Breast epithelium (tissue), 4 donors: ENCODE measurements around the gene LRRTM1. TPM values are rescaled to one million over a fixed set of nuclear protein-coding genes. Genes with fewer than 3 reads are reported as not detected.

Experiments
- DNase-seq, 2 donors: peaks; one replicate each; pipeline ENCODE4 v3.0.0-alpha.2; 2019; ENCODE audit warnings: low spot score in 2 of 2
- H3K27ac ChIP-seq, 2 donors: fragments of 200-600 bp; sonication (generic) in 1 of 2; one replicate each; pipeline ENCODE4 v1.5.1; 2016 to 2019; ENCODE audit warnings: mild to moderate bottlenecking in 1 of 2
- H3K27me3 ChIP-seq, 2 donors: fragments of 200-600 bp; sonication (generic) in 1 of 2; one replicate each; pipeline versions ENCODE4 v1.5.1 to v1.6.0; 2017 to 2019; ENCODE audit warnings: control low read depth in 1 of 2, mild to moderate bottlenecking in 1 of 2
- H3K36me3 ChIP-seq: fragments of 200-600 bp; one replicate; pipeline ENCODE4 v1.5.1; 2019
- H3K4me1 ChIP-seq, 2 donors: fragments of 200-600 bp; sonication (generic); one replicate each; pipeline ENCODE4 v1.5.1; 2016 to 2019; ENCODE audit warnings: control low read depth in 1 of 2
- H3K4me3 ChIP-seq, 3 donors: fragments of 200-600 bp; sonication (generic); 1 replicate in 2 of 3; 2 replicates in 1 of 3; pipeline ENCODE4 v1.5.1; 2016 to 2019; ENCODE audit warnings: mild to moderate bottlenecking in 3 of 3, moderate library complexity in 2 of 3
- H3K9me3 ChIP-seq, 2 donors: fragments of 200-600 bp; sonication (generic) in 1 of 2; one replicate each; pipeline ENCODE4 v1.5.1; 2016 to 2019; ENCODE audit warnings: control low read depth in 1 of 2
- POLR2A ChIP-seq: fragments of 450-650 bp; IDR thresholded peaks from one replicate; pipeline ENCODE4 v1.6.1; 2016; ENCODE audit warnings: antibody characterized with exemption, mild to moderate bottlenecking, moderate library complexity
- POLR2AphosphoS5 ChIP-seq, 3 donors: sonication (generic); formaldehyde crosslinking; IDR thresholded peaks; one replicate each; pipeline ENCODE4 v1.6.1; 2017; ENCODE audit warnings: antibody characterized with exemption in 3 of 3
- intact Hi-C: fragments of 100-400 bp; cut with DNase I; formaldehyde crosslinking; loops from one replicate; pipeline ENCODE4 v1.15.1; 2023; ENCODE audit warnings: low total_unique reads
- total RNA-seq, 3 donors: library from RNA; depleted of rRNA; stranded (reverse); fragments of >200 nt; gene quantifications; one replicate each; pipeline ENCODE4 v1.1.0, GENCODE V29; 2016
- TF ChIP-seq, protein P1 (sequence below), 3 donors: fragments of 450-650 bp; IDR thresholded peaks; one replicate each; pipeline ENCODE4 v1.5.1; 2016 to 2017; ENCODE audit warnings: antibody characterized with exemption in 3 of 3, mild to moderate bottlenecking in 3 of 3, moderate library complexity in 3 of 3

LRRTM1 gene
- total RNA-seq, 3 donors from 2014 or later = 0.15 TPM; not detected in 2

DNA sequence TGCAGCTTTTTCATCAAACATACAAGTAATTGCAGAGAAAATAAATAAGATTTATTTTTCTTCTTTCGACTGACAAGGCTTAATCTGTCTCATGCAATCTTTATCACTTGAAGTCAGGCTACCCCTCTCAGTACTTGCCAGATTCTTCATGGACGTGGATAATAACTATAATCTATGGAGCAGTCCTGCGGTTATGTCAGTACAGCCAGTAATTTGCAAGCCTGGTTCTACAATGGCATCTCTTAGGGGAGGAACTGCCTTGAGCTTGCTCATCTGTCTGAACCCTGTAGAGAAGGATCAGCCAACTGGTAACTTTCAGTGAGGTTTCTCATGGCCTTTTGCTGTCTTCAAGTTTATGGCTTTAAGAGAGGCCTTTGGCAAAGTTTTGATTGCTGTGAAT is 35.5 kb upstream of the LRRTM1 start:
- no peak for DNase-seq
- Histone ChIP-seq H3K36me3 (no peaks in the 10 kb centered on the region), H3K27me3 (no peaks in the 10 kb centered on the region), H3K4me3 (no peak overlapping the region), H3K27ac (no peak overlapping the region), H3K4me1 (no peaks in the 10 kb centered on the region), H3K9me3 (no peaks in the 10 kb centered on the region)
- TF ChIP-seq POLR2AphosphoS5 (IDR thresholded peaks at IDR 0.05) (no peak), POLR2A (no peak)
- TF ChIP-seq, protein P1, sequence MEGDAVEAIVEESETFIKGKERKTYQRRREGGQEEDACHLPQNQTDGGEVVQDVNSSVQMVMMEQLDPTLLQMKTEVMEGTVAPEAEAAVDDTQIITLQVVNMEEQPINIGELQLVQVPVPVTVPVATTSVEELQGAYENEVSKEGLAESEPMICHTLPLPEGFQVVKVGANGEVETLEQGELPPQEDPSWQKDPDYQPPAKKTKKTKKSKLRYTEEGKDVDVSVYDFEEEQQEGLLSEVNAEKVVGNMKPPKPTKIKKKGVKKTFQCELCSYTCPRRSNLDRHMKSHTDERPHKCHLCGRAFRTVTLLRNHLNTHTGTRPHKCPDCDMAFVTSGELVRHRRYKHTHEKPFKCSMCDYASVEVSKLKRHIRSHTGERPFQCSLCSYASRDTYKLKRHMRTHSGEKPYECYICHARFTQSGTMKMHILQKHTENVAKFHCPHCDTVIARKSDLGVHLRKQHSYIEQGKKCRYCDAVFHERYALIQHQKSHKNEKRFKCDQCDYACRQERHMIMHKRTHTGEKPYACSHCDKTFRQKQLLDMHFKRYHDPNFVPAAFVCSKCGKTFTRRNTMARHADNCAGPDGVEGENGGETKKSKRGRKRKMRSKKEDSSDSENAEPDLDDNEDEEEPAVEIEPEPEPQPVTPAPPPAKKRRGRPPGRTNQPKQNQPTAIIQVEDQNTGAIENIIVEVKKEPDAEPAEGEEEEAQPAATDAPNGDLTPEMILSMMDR (IDR thresholded peaks at IDR 0.05) = no peak
- intact Hi-C loops = no loop called here

DNA sequence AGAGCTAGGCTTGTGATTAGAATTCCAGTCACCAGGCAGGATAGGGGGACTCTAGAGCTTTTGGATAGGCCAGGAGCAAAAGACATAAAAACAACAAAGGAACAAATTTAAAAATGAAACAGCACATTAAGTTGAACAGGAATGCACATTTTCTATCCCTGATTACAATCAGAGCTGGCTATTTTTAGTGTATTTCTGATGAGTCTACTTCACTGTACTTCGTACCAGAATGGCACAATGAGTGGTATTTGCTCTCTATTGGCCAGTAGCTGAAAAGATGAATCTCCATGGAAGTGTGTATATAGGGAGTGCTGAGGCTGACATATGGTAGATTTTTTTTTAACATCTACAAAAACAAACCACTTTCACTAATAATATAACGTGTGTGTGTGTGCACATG is 34.2 kb upstream of the LRRTM1 start:
- DNase-seq = no peak
- H3K36me3 ChIP-seq = no peaks in the 10 kb centered on the region
- no peaks in the 10 kb centered on the region for H3K9me3 ChIP-seq
- no peaks in the 10 kb centered on the region for H3K4me1 ChIP-seq
- H3K27ac ChIP-seq = no peak overlapping the region
- TF ChIP-seq, protein P1 (IDR thresholded peaks at IDR 0.05) = no peak
- TF ChIP-seq POLR2AphosphoS5 (IDR thresholded peaks at IDR 0.05) = no peak
- TF ChIP-seq POLR2A = no peak
- intact Hi-C loops = no loop called here
- no peak overlapping the region for H3K4me3 ChIP-seq
- no peaks in the 10 kb centered on the region for H3K27me3 ChIP-seq

GRCh38 chr2:80335411-80335810 is 30.9 kb upstream of the LRRTM1 start:
- no peak overlapping the region for H3K27ac ChIP-seq
- intact Hi-C loops = no loop called here

GRCh38 chr2:80333886-80334285 is 29.3 kb upstream of the LRRTM1 start:
- H3K36me3 ChIP-seq = no peaks in the 10 kb centered on the region
- H3K9me3 ChIP-seq = no peaks in the 10 kb centered on the region
- no peaks in the 10 kb centered on the region for H3K27me3 ChIP-seq
- no peak overlapping the region for H3K4me3 ChIP-seq
- no peak overlapping the region for H3K27ac ChIP-seq
- DNase-seq = no peak
- H3K4me1 ChIP-seq = no peaks in the 10 kb centered on the region
- intact Hi-C loops = no loop called here
- TF ChIP-seq POLR2A (no peak), POLR2AphosphoS5 (IDR thresholded peaks at IDR 0.05) (no peak)
- TF ChIP-seq, protein P1 (IDR thresholded peaks at IDR 0.05) = no peak

More at GRCh38 chr2:80335411-80335810, 30.9 kb upstream of the LRRTM1 start:
- DNase-seq = no peak
- TF ChIP-seq POLR2AphosphoS5 (IDR thresholded peaks at IDR 0.05) = no peak
- TF ChIP-seq POLR2A = no peak
- TF ChIP-seq, protein P1 (IDR thresholded peaks at IDR 0.05) = no peak
- H3K36me3 ChIP-seq = no peaks in the 10 kb centered on the region
- H3K4me1 ChIP-seq = no peaks in the 10 kb centered on the region
- H3K4me3 ChIP-seq = no peak overlapping the region
- H3K27me3 ChIP-seq = no peaks in the 10 kb centered on the region
- H3K9me3 ChIP-seq = no peaks in the 10 kb centered on the region

DNA sequence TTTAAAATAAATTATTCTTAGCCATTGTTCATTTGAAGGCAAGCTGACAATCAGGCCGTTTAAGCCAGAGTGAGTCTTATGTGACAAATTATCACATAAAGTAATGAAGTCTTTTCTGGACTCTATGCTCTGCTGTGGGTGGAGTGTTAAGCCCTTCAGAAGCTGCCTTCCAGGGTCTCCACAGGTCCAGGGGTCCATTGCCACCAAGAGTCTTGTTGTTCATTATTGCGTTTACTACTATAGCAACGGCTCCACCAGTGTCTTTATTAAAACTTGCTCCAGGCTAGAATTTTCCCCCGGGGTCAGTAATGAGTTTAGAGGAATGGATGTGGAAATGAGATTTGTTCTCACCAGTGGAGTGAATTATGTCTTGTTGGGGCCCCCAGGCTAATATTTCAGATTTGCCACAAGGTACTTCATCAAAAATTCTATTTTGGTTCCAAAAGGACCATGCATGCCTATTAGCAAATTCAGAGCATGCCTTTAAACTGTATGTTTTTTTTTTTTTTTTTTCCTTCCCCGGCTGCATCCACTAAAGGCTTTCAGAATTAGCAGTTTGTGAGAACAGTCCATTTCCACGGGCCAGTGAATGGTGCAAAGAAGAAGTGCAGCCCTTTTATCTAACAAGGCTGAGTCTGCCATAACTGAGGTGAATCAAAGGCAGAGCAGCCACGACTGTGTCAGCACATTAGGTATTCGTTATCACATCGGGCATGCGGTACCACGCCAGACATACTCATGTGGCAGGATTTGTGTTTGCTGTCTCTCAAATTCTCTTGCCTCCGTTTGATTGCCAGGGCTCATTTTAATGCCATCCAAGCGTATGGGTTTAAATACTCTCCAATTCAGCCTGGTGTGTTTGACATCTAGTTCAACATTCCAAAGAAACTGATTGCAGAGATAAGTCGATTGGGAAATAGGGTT is 26.2 kb upstream of the LRRTM1 start:
- Histone ChIP-seq H3K4me1 (no peaks in the 10 kb centered on the region), H3K27me3 (no peaks in the 10 kb centered on the region), H3K4me3 (no peak overlapping the region), H3K36me3 (no peaks in the 10 kb centered on the region), H3K27ac (no peak overlapping the region), H3K9me3 (no peaks in the 10 kb centered on the region)
- intact Hi-C loops = loop anchor here (1.0 kb wide), 1 partner anchor 31 kb away; no protein-coding TSS in a partner anchor
- no peak for DNase-seq
- TF ChIP-seq POLR2AphosphoS5 (IDR thresholded peaks at IDR 0.05) (no peak), POLR2A (no peak)
- TF ChIP-seq, protein P1 (IDR thresholded peaks at IDR 0.05) = no peak
